Measurements from ENCODE around the gene FLNC. TPM values are rescaled to one million over a fixed set of nuclear protein-coding genes. Genes with fewer than 3 reads are reported as not detected.

Gene FLNC
- total and polyA plus RNA-seq, 2 donors (not counting 1 experiment from before 2014, with no cell fraction given): 0.01 TPM; not detected in 1

GRCh38 chr7:128891110-128891941, 61.1 kb downstream of the FLNC start:
- no peaks in the 10 kb centered on the region for H3K9me3 Mint-ChIP-seq (ENCODE audit: insufficient read depth)
- H3K4me1 Mint-ChIP-seq: peaks cover 4% of the 10 kb centered on the region
- H3K9me3 ChIP-seq (ENCODE audit: control extremely low read depth in 1 of 3, control insufficient read depth in 2 of 3, insufficient read depth in 1 of 3, low read length in 2 of 3): no peaks in the 10 kb centered on the region
- peak overlapping the region; percentile 60 for H2AFZ ChIP-seq (ENCODE audit: insufficient read depth, low read depth, low read length, poor library complexity, severe bottlenecking)
- peaks cover 0 to 41% (median 6%) of the 10 kb centered on the region in 4 experiments for H3K27me3 ChIP-seq (replicated peaks in 1 of 4; ENCODE audit: control extremely low read depth in 1 of 4, control insufficient read depth in 3 of 4, insufficient read depth in 4 of 4, low read length in 3 of 4)
- peaks cover 7 to 12% of the 10 kb centered on the region in 2 donors for H3K4me1 ChIP-seq (ENCODE audit: control insufficient read depth in 2 of 2, insufficient read depth in 2 of 2, low read length in 2 of 2)
- DNase-seq: peak; percentile 63
- ChIA-PET CTCF (interaction anchor here (1.8 kb wide), 1 partner anchor 8 kb away, joined by 5 read pairs; no protein-coding TSS in a partner anchor), POLR2A (no interaction called here)
- H3K4me3 ChIP-seq (ENCODE audit: control extremely low read depth in 1 of 5, extremely low read depth in 1 of 5, insufficient read depth in 1 of 5, low read depth in 2 of 5, low read length in 4 of 5): peak overlapping the region in 3 of 5 experiments; percentile 41 to 53 (median 41)
- intact Hi-C loops (cut with micrococcal nuclease): no loop called here
- no peaks in the 10 kb centered on the region for H3K79me2 ChIP-seq (ENCODE audit: control insufficient read depth, insufficient read depth, low read length)
- H3K27me3 Mint-ChIP-seq: peaks cover 10% of the 10 kb centered on the region
- no peaks in the 10 kb centered on the region for H4K20me1 ChIP-seq (ENCODE audit: control insufficient read depth, insufficient read depth, low read length, poor library complexity, severe bottlenecking)
- whole genome bisulfite sequencing (ENCODE audit: insufficient coverage): 44% methylated on average over 29 of the region's 41 CpGs
- peak overlapping the region; percentile 56 for H3K9ac ChIP-seq (ENCODE audit: low read length)
- no peaks in the 10 kb centered on the region for H3K36me3 ChIP-seq (replicated peaks in 1 of 2; ENCODE audit: control extremely low read depth in 1 of 2, control insufficient read depth in 1 of 2, extremely low read depth in 1 of 2, insufficient read depth in 2 of 2, low read length in 1 of 2)
- no peak overlapping the region for H3K27ac Mint-ChIP-seq
- no peak overlapping the region for H3K27ac ChIP-seq (ENCODE audit: low read length in 2 of 2)
- H3K4me3 Mint-ChIP-seq: peak overlapping the region; percentile 62
- TF ChIP-seq CTCF (IDR thresholded peaks at IDR 0.05) (no peak), EZH2 (IDR thresholded peaks at IDR 0.05; ENCODE audit: borderline replicate concordance, insufficient read depth, low read depth, low read length, poor library complexity, severe bottlenecking) (peak; percentile 73)
- H3K4me2 ChIP-seq (replicated peaks; ENCODE audit: low read depth, low read length, poor library complexity, severe bottlenecking): peak overlapping the region; percentile 85
- ATAC-seq (ENCODE audit: low read depth): peak; percentile 64

GRCh38 chr7:128891942-128892269, 61.7 kb downstream of the FLNC start:
- intact Hi-C loops (cut with micrococcal nuclease): no loop called here
- no peak overlapping the region for H3K4me3 ChIP-seq (ENCODE audit: control extremely low read depth in 1 of 5, extremely low read depth in 1 of 5, insufficient read depth in 1 of 5, low read depth in 2 of 5, low read length in 4 of 5)
- H3K27ac ChIP-seq (ENCODE audit: low read length in 2 of 2): no peak overlapping the region
- H2AFZ ChIP-seq (ENCODE audit: insufficient read depth, low read depth, low read length, poor library complexity, severe bottlenecking): no peak overlapping the region
- no peak overlapping the region for H3K9ac ChIP-seq (ENCODE audit: low read length)
- TF ChIP-seq EZH2 (IDR thresholded peaks at IDR 0.05; ENCODE audit: borderline replicate concordance, insufficient read depth, low read depth, low read length, poor library complexity, severe bottlenecking) (no peak), CTCF (IDR thresholded peaks at IDR 0.05) (no peak)
- ChIA-PET POLR2A (no interaction called here), CTCF (interaction anchor here (1.8 kb wide), 1 partner anchor 8 kb away, joined by 5 read pairs; no protein-coding TSS in a partner anchor)
- 84% methylated on average over 5 of the region's 11 CpGs for WGBS (ENCODE audit: insufficient coverage)
- H3K9me3 ChIP-seq (ENCODE audit: control extremely low read depth in 1 of 3, control insufficient read depth in 2 of 3, insufficient read depth in 1 of 3, low read length in 2 of 3): no peaks in the 10 kb centered on the region
- H3K27me3 Mint-ChIP-seq: peaks cover 10% of the 10 kb centered on the region
- peaks cover 7 to 12% of the 10 kb centered on the region in 2 donors for H3K4me1 ChIP-seq (ENCODE audit: control insufficient read depth in 2 of 2, insufficient read depth in 2 of 2, low read length in 2 of 2)
- H3K27me3 ChIP-seq (replicated peaks in 1 of 4; ENCODE audit: control extremely low read depth in 1 of 4, control insufficient read depth in 3 of 4, insufficient read depth in 4 of 4, low read length in 3 of 4): peaks cover 0 to 38% (median 6%) of the 10 kb centered on the region in 4 experiments
- H3K36me3 ChIP-seq (replicated peaks in 1 of 2; ENCODE audit: control extremely low read depth in 1 of 2, control insufficient read depth in 1 of 2, extremely low read depth in 1 of 2, insufficient read depth in 2 of 2, low read length in 1 of 2): no peaks in the 10 kb centered on the region
- H3K4me2 ChIP-seq (replicated peaks; ENCODE audit: low read depth, low read length, poor library complexity, severe bottlenecking): no peak overlapping the region
- no peaks in the 10 kb centered on the region for H3K9me3 Mint-ChIP-seq (ENCODE audit: insufficient read depth)
- H3K79me2 ChIP-seq (ENCODE audit: control insufficient read depth, insufficient read depth, low read length): no peaks in the 10 kb centered on the region
- H4K20me1 ChIP-seq (ENCODE audit: control insufficient read depth, insufficient read depth, low read length, poor library complexity, severe bottlenecking): no peaks in the 10 kb centered on the region
- H3K4me1 Mint-ChIP-seq: peaks cover 4% of the 10 kb centered on the region
- peak overlapping the region; percentile 62 for H3K4me3 Mint-ChIP-seq
- DNase-seq: no peak
- H3K27ac Mint-ChIP-seq: no peak overlapping the region
- no peak for ATAC-seq (ENCODE audit: low read depth)

Data from B cell (primary cell).